A549 (cell line): Measurements from ENCODE around the gene RRM1.

ENCODE experiments used
- CHD2 ChIP-seq: fragments of 150-350 bp; IDR thresholded peaks from 2 replicates; pipeline ENCODE4 v1.6.1; 2014; ENCODE audit warnings: low read length; ENCODE audit not compliant: partially characterized antibody
- EP300 ChIP-seq, 2 experiments: fragments of >200 bp; sonication (Bioruptor Twin); formaldehyde crosslinking; IDR thresholded peaks; 2 replicates in 1 of 2; 3 replicates in 1 of 2; pipeline ENCODE4 v1.6.1; 2016 to 2017
- JUN ChIP-seq, 2 experiments: fragments of >200 bp; sonication (Bioruptor Twin); formaldehyde crosslinking; IDR thresholded peaks; 2 replicates in 1 of 2; 3 replicates in 1 of 2; pipeline ENCODE4 v1.6.1; 2016 to 2017
- MAZ ChIP-seq: fragments of 150-350 bp; IDR thresholded peaks from 2 replicates; pipeline ENCODE4 v1.6.1; 2014; ENCODE audit warnings: antibody characterized with exemption, low read depth, low read length, borderline replicate concordance
- TF ChIP-seq, protein P1 (sequence below): fragments of >200 bp; sonication (Bioruptor Twin); formaldehyde crosslinking; IDR thresholded peaks from 3 replicates; pipeline ENCODE4 v1.5.1; 2016
- TF ChIP-seq, protein P2 (sequence below): IDR thresholded peaks from 2 replicates; pipeline ENCODE4 v1.6.1; 2012; ENCODE audit warnings: low read depth, borderline replicate concordance
- TF ChIP-seq, protein P3 (sequence below): fragments of 250-450 bp; sonication (Bioruptor Pico); IDR thresholded peaks from 2 replicates; pipeline ENCODE4 v1.5.0; 2021; ENCODE audit warnings: mild to moderate bottlenecking, moderate library complexity, borderline replicate concordance
- TF ChIP-seq, protein P4 (sequence below): fragments of 450-650 bp; IDR thresholded peaks from 2 replicates; pipeline ENCODE4 v1.6.1; 2014; ENCODE audit warnings: antibody characterized with exemption

DNA sequence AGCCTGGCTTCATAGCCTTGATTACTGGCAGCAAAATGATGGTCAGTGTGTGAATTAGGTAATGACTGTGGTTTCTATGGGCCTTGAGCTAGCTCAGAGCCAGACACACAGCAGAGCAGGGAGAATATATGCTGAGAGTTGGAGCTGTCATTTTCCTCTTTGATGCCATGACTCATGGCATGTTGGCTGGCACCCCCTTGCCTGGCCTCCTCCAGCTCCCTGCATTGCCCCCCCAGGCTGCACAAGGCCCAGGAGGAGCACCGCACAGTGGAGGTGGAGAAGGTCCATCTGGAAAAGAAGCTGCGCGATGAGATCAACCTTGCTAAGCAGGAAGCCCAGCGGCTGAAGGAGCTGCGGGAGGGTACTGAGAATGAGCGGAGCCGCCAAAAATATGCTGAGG lies 20.3 kb upstream of the RRM1 start:
- TF ChIP-seq, protein P1, sequence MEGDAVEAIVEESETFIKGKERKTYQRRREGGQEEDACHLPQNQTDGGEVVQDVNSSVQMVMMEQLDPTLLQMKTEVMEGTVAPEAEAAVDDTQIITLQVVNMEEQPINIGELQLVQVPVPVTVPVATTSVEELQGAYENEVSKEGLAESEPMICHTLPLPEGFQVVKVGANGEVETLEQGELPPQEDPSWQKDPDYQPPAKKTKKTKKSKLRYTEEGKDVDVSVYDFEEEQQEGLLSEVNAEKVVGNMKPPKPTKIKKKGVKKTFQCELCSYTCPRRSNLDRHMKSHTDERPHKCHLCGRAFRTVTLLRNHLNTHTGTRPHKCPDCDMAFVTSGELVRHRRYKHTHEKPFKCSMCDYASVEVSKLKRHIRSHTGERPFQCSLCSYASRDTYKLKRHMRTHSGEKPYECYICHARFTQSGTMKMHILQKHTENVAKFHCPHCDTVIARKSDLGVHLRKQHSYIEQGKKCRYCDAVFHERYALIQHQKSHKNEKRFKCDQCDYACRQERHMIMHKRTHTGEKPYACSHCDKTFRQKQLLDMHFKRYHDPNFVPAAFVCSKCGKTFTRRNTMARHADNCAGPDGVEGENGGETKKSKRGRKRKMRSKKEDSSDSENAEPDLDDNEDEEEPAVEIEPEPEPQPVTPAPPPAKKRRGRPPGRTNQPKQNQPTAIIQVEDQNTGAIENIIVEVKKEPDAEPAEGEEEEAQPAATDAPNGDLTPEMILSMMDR, result no peak
- TF ChIP-seq, protein P2, sequence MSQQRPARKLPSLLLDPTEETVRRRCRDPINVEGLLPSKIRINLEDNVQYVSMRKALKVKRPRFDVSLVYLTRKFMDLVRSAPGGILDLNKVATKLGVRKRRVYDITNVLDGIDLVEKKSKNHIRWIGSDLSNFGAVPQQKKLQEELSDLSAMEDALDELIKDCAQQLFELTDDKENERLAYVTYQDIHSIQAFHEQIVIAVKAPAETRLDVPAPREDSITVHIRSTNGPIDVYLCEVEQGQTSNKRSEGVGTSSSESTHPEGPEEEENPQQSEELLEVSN, result no peak
- TF ChIP-seq, protein P3, sequence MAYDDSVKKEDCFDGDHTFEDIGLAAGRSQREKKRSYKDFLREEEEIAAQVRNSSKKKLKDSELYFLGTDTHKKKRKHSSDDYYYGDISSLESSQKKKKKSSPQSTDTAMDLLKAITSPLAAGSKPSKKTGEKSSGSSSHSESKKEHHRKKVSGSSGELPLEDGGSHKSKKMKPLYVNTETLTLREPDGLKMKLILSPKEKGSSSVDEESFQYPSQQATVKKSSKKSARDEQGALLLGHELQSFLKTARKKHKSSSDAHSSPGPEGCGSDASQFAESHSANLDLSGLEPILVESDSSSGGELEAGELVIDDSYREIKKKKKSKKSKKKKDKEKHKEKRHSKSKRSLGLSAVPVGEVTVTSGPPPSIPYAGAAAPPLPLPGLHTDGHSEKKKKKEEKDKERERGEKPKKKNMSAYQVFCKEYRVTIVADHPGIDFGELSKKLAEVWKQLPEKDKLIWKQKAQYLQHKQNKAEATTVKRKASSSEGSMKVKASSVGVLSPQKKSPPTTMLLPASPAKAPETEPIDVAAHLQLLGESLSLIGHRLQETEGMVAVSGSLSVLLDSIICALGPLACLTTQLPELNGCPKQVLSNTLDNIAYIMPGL, result no peak
- no peak for TF ChIP-seq MAZ
- no peak for TF ChIP-seq CHD2
- no peak for TF ChIP-seq JUN (IDR thresholded peaks at IDR 0.05)
- no peak for TF ChIP-seq EP300 (IDR thresholded peaks at IDR 0.05)
- TF ChIP-seq, protein P4, sequence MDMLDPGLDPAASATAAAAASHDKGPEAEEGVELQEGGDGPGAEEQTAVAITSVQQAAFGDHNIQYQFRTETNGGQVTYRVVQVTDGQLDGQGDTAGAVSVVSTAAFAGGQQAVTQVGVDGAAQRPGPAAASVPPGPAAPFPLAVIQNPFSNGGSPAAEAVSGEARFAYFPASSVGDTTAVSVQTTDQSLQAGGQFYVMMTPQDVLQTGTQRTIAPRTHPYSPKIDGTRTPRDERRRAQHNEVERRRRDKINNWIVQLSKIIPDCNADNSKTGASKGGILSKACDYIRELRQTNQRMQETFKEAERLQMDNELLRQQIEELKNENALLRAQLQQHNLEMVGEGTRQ, result no peak
